ENCODE results near the gene THRA.
A peak's percentile ranks its signal among the peaks of the same experiment; 100 is the strongest.

The THRA gene

GRCh38 chr17:40100669-40101366 is 38.1 kb downstream of the THRA start:
- DNase-seq = peak; percentile 87

- DNase-seq = no peak
Observed at GRCh38 chr17:40101367-40102210, 38.8 kb downstream of the THRA start.

DNA sequence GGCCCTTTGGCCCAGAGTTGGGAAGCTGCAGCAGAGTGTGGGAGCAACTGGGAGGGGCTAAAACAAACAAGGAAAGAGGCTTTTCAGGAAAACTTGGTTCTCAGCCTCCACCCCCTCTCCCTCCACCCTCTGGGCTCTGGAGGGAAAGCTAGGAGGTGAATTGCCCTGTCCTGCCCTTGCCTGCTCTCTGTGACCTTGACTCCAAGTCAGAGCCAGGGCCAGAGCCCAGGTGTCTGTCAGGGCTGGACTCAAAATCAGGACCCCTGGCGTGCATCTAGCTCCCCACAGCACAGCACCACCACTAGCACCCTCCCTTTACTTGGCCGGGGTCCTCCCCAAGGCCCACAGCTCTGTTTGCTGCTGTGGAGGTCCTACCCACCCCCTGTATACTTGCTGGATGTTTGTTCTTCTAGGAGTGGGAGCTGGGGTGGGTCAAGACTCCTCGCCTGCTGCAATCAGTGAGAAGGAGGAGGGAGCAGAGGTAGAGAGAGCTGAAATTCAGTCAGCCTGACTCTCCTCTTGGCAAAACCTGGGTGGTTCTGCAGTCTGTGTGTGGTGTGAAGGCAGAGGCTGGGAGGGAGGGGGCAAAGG is 40.4 kb downstream of the THRA start:
- no peak for DNase-seq

- DNase-seq = no peak
Observed at GRCh38 chr17:40103688-40104087, 40.9 kb downstream of the THRA start.

GRCh38 chr17:40104594-40105486 is 42.1 kb downstream of the THRA start:
- no peak for DNase-seq

- no peak for DNase-seq
Observed at GRCh38 chr17:40105861-40106759, 43.3 kb downstream of the THRA start.

GRCh38 chr17:40106760-40107521 is 44.2 kb downstream of the THRA start:
- no peak for DNase-seq

DNA sequence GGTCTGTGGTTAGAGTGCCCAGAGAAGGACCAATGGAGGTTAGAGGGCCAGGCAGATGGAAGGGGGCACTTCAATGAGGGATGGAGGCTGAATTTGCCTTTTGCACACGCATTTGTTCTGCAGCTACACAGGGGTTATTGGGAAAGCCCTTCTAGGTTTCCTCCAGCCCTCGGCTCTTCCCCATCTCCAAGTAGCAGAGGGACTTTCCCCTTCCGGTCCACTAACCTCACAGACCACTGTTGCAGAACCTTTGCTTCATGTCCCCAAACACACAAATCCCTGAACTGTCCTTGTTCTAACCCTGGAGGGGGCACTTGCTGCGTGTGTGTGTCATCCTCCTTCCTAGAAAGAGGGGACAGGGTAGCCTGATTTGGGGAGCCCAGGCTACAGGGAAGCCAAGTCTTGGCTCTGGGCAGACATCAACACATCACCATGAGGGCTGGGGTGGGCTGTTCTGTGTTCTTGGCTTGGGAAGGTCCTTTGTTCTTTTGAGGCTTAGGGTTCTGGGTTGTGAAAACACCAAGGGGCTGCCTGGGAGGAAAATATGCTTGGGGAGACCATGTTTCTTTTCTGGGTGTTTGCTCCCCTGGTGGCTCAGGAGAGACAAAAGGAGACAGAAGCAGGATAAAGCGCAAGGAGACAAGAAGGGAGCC is 44.9 kb downstream of the THRA start:
- DNase-seq = no peak

GRCh38 chr17:40108970-40109824 is 46.4 kb downstream of the THRA start:
- no peak for DNase-seq

DNA sequence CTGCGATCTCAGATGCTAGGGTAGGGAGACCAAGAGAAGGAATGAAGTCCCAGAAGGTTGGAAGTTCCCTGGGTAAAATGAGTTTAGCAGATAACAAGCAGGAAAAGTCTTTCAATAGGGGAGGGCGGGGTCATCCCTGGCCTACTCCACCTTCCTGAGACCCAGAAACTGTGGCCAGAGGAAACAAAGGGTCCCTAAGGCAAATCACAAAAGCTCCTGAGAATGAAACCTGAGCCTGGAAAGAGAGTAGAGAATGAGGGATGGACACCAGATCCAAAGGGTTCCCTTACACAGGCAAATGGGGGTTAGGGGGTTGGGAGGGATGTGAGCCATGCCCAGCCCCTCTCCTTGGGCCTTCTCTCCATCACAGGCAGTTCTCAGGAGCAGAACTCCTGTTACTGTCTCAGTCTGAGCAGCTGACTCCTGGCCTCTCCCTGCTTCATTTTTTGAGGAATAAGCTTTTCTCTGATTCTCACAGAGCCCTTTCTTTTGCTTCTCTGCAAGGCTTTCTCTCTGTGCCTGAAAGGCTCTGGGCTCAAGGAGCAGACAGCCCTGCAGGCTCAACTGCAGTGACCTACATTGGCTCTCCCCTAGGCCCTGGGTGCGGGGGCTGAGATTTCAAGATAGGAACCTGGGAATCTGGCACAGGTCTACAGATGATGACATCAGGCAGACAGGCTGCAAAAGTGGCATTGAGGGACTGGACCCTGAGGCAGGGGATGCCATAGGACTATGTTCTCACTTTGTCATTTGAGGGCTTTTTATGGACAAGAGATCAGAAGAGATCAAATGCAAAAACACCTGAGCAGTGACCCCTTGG is 47.5 kb downstream of the THRA start:
- no peak for DNase-seq

GRCh38 chr17:40111221-40112128 is 48.7 kb downstream of the THRA start:
- DNase-seq = peak; percentile 34

DNA sequence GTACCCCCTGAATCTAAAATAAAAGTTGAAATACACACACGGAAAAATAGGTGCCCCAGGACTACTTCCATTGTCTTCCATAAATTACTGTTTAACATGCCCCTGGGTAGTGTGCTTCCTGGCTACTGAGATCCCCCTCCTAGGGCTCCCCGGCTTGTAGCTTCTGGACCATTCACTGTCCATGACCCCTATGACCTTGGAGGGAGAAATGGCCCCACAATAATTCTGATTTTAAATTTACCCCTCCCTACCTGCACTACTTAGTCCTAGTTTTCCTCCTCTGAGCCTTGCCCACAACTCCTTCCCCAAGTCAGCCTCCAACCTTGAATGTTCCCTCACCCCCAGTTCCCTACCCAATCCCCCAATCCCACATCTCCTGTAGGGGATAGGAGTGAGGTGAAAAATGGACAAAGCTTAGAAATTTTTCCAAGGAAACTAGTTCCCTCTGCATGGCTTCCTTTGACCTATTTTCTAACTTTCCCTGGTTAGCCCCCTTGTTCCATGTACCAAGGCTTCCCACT is 49.5 kb downstream of the THRA start:
- DNase-seq = no peak

DNA sequence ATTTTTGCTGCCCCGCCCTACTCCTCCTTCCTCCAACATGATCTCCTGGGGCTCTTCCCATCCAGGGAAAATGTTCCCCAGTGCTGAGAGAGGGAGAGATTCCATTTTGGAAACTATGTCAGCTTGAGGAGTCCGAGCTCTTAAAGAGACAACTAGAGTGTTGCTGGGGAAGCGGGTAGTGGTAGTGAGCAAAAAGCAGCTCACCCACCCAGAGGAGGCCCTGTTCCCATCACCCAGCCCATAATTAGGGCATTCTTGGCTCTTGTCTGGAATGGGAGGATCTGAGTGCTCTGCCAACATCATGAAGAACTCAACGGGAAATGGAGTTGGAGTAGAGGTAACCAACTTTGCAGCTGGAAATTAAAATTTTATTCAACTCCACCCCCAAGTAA is 49.9 kb downstream of the THRA start:
- DNase-seq = no peak

GRCh38 chr17:40113110-40113906 is 50.5 kb downstream of the THRA start:
- DNase-seq = peak; percentile 94

- DNase-seq = no peak
Observed at GRCh38 chr17:40113907-40114245, 51.1 kb downstream of the THRA start.

DNA sequence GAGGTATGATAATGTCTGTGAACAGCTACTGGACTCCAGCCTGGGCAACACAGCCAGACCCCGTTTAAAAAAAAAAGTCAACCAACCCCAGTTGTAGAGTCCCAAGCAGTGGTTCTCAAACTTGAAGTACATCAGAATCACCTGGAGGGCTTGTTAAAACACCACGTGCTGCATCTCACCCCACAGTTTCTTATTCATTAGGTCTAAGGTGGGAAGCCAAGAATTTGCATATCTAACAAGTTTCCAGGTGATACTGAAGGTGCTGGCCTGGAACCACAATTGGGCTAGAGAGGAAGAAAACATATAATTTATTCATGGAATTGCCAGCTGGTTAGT is 52.3 kb downstream of the THRA start:
- no peak for DNase-seq
